HUDEP-2 (cell line): ENCODE data around the gene KIF21B.
"Not testable (repeated sequence)": the region's sequence is repeated elsewhere in the genome, so short reads cannot be mapped to it uniquely, and the experiment has no call there.

Experiments used
- DNase-seq, 76 experiments: peaks; one replicate each; lab custom pipeline; 2025; ENCODE audit not compliant: unreplicated experiment in 76 of 76; lab: John Stamatoyannopoulos, UW

The KIF21B gene

GRCh38 chr1:200949626-200950025 is 73.9 kb downstream of the KIF21B start:
- no peak for DNase-seq

GRCh38 chr1:200947059-200947566 is 76.4 kb downstream of the KIF21B start:
- no peak for DNase-seq

- no peak for DNase-seq
These were observed 78.4 kb downstream of the KIF21B start for GRCh38 chr1:200945111-200945510.

GRCh38 chr1:200938955-200939354 is 84.6 kb downstream of the KIF21B start:
- no peak for DNase-seq

- DNase-seq, result not testable (repeated sequence)
These were observed 88.1 kb downstream of the KIF21B start for GRCh38 chr1:200935286-200935962.

GRCh38 chr1:200934676-200935245 is 88.8 kb downstream of the KIF21B start:
- DNase-seq, result no peak

GRCh38 chr1:200931776-200932175 is 91.7 kb downstream of the KIF21B start:
- DNase-seq, result no peak

- not testable (repeated sequence) for DNase-seq
These were observed 93.2 kb downstream of the KIF21B start for GRCh38 chr1:200930285-200930684.

- DNase-seq, result peak in 2 of 76 experiments; percentile 3 to 5
These were observed 93.8 kb downstream of the KIF21B start for GRCh38 chr1:200929530-200930278.

GRCh38 chr1:200925831-200926230 is 97.7 kb downstream of the KIF21B start:
- DNase-seq, result no peak

- no peak for DNase-seq
These were observed 99.9 kb downstream of the KIF21B start for GRCh38 chr1:200923601-200924000.

- no peak for DNase-seq
These were observed 101.1 kb downstream of the KIF21B start for GRCh38 chr1:200922406-200922805.

GRCh38 chr1:200921571-200922110 is 101.9 kb downstream of the KIF21B start:
- DNase-seq, result no peak
